ENCODE data around the gene SND1.

Gene SND1

DNA sequence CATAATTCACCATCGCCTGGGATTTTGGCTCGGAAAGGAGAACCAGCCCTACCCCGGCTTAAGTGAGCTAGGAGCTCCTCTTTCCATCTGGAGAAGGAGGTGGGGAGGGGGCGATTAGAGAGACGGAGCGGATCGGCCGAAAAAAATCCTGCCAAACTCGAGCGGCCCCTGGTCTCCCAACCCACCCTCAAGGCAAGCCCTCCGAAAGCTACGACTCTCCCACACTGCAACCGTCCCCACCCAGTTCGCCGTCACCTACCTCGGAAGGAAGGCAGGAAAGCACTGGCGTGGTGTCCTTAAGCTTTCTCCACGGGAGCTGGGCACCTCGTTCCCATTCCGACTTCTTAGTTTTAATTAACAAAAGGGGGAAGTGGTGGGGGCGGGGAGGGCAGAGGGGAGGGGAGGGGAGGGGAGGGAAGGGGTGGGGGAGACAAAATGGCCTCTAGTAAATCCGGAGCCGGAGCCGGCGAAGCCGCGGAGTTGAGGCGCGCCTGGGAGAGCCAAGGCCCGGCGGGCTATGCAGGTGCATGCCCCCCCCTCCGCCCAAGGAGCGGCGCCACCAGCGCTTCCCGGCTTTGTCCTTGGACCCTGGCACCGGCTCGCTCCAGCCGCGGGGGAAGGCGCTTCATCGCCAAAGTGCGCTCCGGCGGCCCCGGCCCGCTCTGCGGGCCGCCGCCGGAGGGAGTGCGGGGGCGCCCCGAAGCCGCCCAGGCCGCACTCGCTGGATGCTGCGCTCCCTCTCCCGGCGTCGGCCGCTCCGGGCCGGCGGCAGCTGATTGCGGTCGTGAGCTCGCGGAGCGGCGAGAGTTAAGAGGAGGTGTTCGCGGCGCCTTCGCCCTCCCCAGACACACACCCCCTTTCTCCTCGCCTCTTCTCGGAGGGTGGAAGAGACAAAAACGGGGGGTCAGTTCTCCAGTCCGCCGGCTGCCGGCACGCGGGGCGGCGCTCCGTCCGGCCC, 378.9 kb downstream of the SND1 start, which contains the start of gene LRRC4:
TSS of gene LRRC4 (minus strand) at position 784 of the 958 bp plus-strand sequence. CDS start 797 bp downstream, outside the sequence.
- DNase-seq = no peak

DNA sequence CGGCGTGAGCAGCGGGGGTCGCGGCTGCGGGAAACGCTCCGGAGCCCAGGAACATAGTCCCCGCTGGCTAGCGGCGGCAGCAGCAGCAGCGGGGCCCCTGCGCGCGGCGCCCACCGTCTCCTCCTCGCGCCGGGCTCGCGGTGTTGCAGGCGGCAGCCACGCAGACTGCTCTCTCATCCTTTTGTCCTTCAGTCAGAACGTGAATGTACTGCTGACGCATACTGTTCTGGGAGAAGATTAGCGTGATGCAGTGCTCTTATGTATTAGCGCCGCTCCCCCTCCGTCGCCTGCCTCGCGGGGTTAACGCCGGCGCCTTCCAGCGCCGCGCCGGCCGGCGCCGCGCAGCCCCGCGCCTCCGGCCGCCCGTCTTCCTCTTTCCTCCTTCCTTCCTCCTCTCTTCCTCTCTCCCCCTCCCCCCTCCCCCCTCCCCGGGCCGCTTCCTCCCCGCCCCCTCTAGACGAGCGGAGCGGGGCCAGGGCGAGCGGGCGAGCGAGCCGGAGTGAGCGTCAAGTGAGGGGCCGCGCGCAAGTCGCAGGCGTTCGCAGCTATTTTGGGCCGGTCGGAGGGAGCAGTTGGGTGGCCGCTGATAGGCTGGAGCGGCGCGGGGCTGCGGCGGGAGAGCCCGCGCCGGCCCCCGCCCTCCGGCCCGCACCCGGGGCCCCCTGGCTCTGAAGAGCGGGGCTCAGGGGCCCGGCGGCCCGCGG, 380.1 kb downstream of the SND1 start:
- no peak for DNase-seq

DNA sequence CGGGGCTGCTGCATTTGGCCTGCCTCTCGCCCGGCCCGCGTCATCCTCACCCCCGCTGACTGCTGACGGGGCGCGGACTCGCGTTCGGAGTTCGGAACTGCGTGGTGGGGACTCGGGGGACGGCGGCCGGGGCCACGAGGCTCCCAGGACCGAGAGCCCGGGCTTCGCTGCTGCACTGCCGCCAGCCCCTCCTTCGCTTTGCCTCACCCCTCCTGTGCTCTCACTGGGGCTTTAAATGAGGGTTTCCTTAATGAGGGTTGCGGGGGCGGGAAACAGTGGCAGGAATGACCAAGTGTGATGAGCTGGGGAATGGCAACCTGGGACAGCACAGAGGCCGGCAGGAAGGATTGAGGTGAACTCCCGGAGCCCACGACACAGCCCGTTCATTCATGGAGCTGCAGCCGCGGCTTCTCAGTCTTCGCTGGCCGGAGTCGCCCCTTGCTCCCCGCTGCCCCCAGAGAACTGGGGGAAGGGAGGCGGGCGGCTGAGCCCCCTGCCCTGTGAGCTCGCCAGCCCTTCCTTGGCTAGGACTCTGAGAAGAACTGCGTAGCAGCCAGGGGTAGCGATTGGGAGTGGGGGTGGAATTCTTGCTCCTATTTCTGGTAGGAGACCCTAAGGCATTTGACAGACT, 380.7 kb downstream of the SND1 start:
- DNase-seq = no peak

DNA sequence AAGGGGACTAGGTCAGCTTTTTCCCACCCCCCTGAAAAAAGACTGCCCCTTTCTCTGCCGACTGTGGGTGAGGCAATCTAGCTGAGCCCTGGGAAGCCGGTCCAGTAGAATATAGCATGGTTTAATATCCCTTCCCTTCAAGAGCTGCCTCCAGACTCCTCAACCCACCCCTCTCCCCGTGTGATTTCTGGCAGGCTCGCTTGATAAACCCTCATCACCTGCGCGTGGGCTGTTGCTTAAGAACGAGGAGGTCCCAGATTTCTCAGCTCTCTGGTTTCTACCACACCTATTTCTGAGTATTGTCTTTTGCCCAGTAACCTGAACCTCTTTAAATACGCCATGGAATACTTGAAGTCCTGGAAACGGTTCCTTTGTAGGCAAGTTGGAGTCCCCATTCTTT, 381.3 kb downstream of the SND1 start:
- DNase-seq = no peak

DNA sequence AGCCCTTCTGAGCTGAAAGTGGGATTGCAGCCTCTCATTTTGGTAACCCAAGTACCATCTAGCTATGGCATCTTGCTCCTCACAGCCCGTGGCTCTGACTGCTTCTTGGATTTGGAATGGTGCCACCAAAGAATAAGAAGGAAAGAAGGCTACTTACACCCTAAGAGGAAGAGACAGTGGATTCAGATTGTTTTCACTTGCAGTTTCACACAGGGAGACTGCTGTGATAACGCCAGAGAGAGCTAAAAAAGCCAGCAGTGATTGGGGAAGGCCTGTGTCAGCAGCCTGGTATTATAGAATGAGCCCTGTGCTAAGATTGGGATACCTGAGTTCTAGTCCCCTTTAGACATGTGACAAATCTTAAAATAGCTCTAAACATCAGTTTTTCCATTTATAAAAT, 382.8 kb downstream of the SND1 start:
- DNase-seq = no peak

DNA sequence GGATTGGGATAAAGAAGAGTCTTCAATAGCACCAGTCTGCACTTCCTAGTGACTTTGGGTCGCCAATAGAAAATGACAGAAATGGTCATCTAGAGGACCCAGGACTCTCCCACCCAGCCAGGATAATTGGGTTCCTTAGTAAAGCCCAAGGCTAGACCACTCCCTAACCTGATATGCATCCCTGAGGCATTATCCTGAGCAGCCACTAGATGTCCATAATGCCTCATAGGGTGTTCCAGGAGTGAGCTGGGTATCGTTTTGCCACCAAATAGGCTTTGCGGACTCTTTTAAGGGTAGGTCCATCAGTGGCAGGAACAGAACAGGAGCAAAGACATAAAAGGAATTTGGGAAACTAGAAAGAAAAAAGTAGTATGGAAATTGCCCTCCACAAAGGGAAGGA, 383.7 kb downstream of the SND1 start:
- DNase-seq = peak in 1 of 2 experiments; percentile 33

DNA sequence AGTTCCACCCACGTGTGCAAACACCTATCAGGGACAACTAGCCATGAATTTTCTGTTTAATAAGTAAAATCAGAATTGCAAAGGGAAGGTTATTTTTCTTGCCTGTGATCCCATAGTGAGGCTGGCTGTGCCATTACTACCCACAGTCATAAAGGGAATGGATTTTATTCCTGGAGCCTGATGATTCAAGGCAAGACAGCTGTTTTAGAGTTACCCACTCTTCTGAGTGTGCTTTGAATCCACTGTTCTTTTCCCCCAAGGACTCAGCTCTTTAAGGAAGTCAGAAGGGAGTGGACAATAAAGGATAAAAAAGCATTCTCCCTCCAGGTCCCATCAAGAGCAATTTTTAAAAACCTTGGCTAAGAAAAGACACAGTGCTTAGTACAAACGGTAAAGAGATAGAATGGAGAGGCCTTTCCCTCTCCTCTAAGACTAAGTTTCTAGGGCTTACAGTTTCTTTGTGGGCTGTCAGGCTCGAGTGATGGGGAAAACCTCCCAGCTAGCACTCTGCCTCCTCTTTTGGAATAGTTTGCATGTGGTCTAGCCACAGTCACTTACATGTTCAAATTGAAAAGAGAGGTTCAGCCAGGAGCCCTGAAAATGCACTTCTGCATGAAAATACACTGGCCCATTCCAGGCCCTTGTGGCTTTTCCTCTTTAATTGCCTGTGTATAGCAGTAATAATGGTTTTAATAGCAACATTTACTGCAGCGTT, 384.4 kb downstream of the SND1 start:
- DNase-seq = no peak

DNA sequence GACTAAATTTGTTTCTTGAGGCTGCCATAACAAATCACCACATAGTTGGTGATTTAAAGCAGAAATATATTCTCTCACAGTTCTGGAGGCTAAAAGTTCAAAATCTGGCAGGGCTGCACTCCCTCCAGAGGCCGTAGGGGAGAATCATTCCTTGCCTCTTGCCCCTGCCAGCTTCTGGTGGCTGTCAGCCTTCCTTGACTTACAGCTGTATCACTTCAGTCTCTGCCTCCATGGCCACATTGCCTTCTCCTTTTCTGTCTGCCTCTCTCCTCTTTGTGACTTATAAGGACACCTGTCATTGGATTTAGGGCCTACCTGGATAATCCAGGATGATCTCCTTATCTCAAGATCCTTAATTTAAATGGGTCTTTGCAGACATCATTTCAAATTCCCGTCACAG, 385.1 kb downstream of the SND1 start:
- DNase-seq = no peak

DNA sequence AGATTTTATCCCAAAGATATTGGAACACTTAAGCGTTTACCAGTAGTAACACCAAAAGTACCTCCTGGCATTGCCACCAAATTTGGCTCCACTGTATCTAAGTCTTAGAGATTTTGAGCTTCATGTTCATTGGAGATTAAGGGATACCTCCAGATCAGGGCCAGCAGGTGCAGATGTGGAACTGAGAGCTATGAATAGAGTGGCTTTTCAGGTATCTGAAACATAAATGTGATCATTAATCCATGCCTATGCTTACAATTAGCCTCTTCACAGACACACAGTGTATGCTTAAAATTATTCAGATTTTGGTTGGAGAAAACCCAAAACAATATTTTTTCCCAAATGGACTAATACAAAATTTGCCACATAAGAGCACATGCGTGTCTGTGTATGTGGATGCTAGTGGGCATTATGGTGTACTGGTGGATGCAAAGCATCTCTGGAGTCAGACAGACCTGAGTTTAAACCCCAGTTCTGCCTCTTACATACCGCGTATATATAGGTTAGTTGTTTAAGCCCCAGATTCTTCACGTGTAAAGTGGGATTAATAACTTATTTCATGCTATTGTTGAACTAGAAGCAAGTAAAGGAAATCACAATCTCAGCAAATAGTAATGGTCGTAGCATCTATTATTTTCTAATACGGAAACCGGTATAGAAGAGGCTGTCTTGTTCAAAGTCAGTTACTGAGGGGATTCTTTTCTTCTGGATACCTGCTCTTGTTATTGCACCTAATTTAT, 386.1 kb downstream of the SND1 start:
- DNase-seq = no peak

DNA sequence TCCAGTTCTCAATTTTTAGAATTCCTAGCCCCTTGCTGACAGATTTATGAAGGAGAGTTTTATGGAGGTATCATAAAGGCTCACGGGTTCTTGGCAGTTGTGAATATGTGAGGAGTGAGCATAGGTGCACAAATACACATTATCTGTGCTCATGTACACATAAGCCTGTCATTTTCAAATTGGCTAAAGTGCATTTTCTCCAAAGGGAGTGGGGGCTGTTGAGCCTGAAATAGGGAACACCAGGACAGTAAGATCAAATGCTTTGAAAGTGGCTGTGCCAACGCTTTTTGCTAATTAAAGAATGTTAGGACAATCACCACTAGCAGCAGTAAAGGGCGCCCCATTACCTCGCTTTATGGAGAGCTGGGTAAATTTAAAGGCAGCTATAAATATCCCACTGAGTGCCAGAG, 387.6 kb downstream of the SND1 start:
- no peak for DNase-seq

DNA sequence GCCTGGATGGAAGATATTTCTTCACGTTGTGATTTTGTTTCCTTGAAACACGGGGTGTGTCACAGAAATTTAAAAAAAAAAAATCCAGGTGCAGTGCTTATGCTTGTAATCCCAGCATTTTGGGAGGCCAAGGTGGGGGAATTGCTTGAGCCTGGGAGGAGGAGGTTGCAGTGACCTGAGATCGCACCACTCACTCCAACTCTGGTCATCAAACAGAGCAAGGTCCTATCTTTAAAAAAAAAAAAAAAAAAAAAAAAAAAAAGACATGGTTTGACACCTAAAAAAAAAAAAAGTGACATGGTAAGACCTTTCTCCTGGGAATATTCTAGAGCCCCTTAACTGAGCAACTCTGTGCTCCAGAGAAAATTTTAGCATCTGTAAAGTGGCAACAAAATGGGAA, 388.2 kb downstream of the SND1 start:
- no peak for DNase-seq

DNA sequence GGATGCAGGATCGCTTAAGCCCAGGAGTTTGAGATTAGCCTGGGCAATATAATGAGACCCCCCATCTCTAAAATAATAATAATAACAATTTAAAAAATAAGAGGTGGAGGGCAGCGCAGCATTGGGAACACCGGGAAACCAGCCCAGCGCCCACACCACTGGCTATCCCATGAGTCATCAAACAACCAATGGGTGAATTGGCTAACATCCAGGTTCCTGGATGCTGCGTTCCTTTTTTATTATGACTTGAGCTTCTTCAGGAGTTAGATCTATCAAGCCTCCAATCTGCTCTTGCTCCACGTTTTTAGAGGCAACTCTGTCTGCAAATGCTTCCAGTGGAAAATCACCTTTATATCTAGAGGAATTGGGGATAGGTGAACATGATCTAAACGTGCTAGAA, 389.2 kb downstream of the SND1 start:
- peak in 1 of 2 experiments; percentile 13 for DNase-seq

DNA sequence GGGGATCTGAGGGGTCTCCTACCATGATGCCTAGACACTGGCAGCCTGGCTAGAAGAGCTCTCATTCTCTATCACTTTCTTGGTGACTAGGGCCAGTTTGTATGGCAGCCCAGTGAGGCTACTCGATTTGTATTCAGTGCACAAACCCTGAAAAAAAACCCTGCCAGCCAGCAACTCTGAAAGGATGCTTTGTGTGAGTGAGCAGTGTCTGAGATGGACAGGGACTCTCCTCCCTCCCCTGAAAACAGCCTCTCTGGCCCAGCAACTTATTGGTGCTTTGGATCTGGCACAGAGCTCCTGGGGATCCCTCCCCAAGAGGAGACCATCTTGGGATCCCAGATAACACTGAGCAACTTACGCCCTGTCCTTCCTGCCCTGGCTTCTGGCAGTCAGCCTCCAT, 390.0 kb downstream of the SND1 start:
- DNase-seq = no peak

DNA sequence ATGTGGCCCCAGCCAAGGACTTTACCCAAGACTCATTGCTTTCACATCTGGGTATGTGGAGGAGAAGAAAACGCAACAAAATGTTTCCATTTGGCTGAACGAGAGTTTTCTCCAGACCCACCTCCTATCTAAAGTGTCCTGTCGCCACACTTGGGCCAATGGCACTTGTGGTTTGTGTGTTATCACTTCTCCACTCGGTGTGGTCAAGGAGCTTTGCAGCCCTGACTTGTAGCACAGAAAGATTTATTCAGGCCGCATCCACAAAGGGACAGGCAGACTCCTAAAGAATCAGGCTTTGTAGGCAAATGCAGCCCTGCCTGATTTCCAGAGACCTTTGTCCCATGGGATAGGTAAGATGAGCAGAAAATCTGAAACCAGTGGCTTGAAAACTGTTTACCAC, 392.1 kb downstream of the SND1 start:
- DNase-seq = no peak

DNA sequence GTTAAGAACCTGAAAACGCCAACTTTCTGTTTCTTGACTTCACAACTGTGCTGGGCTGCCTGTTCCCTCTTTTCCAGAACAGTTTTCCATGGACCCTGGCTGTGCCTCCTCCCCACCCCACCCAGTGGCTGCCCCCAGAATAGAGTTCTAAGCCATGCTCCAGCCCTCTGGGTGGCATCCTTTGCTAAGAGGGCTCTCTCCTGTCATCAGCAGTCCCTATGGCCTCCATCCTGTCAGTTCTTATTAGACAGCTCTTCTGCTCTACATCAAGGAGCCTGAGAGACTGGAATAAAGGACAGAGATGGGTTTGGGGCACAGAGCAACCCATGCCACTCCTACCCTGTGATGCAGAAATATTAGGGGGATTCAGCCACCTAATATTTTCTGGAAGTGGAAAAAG, 393.2 kb downstream of the SND1 start:
- no peak for DNase-seq

DNA sequence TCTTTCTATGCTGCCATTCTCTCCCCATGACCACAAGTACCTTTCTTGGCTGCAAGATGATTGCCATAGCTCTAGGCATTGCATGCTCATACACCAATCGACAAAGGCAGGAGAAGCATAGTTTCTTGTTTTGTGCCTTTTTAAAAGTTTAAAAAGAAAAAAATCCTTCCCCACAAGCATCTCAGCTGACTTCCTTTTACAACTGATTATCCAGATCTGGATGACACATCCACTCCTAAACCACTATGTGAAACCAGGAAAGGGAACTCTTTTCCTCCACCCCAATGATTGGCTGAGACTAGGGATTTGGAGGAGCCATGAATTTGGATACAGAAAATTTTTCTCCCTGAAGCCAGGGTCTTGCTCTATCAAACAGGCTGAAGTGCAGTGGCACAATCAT, 393.8 kb downstream of the SND1 start:
- no peak for DNase-seq

DNA sequence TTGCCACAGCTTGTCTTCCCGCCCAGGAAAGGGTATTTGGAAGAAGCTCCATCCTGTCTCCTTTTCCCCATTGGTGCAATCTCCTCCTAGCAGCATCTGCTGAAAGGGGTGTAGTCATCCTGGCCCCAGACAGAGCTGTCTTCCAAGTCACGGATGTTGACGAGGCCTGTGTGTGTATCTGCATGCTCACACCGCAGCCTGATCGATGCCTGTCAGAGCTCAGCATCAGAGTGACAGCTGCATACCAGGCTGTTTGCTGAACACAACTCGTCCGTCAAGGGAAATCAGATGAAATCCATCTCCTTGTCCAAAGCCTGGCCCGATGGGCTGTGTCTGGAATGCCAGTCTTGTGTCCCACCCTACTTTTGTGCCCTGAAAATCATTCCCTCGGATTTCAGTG, 400.4 kb downstream of the SND1 start:
- no peak for DNase-seq

DNA sequence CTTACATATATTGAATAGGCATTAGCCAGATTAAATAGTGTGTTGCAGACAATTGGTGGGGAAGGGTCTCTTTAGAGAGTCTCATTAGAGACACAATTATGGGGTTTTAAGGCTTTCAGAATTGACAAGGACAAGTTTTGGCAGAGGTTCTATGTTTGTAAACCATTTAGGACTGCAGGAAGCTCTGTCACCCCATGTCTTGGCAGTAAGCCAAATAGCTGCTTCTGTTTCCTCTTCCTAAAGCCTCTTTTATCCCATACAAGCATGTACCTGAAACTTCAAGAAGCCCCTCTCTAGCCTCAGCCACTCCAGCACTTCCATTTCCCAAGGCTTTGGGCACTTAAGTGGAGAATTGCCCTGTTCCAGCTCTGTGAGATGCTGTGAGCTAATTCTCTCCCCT, 401.0 kb downstream of the SND1 start:
- DNase-seq = peak; percentile 4 to 22

DNA sequence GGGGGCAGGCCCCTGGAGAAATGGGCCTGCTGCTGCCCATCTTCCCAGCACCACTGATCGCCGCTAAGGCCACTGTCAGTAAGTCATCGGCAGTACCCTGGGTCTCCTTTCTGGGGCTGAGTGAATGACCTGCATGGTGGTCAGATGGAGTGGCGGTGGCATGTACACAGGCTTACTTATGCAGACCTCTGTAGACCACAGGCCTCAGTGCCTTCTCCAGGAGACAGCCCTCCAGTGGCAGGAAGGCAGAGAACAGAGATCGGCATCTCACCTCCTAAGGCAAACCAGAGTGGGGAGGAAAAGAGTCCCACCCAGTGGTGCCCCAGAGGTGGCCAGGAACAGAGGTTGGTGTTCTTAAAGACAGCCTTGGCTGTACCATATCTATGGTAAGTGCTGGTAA, 402.0 kb downstream of the SND1 start:
- no peak for DNase-seq

DNA sequence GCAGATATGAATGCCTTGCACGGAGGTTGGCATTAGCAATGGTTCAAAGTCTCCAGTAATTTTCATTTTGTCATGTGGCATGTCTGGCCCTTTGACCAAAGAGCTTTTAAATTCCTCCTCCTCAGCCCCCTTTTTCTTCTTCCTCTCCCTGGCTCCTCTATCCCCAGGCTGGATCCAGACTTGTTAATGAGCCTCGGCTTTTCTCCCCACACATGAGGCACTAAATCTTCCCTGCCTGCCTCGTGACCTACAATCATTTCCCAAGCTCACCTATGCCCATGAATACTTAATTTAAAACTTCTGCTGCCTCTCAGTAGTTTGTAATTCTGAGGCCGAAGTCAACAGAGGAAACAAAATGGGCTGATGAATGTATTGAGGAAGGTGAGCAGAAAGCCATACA, 402.5 kb downstream of the SND1 start:
- no peak for DNase-seq

DNA sequence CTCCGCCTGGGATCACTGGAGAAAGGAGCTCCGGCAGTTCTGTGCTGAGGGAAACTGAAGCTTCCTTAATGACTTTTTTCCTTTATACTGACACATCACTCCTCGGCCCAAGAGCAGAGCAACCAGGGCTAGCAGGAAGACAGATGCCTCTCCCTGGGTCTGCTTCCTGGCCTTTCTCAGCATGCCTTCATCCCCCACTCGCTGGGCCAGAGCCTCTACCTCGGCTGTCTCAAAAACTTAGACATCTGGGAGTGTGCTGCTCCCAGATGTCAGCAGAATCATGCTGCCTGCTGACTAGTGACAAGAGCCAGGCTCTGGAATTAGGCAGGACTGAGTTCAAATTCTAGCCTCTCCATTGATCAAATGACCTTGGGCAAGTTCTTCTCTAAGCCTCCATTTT, 403.6 kb downstream of the SND1 start:
- no peak for DNase-seq

DNA sequence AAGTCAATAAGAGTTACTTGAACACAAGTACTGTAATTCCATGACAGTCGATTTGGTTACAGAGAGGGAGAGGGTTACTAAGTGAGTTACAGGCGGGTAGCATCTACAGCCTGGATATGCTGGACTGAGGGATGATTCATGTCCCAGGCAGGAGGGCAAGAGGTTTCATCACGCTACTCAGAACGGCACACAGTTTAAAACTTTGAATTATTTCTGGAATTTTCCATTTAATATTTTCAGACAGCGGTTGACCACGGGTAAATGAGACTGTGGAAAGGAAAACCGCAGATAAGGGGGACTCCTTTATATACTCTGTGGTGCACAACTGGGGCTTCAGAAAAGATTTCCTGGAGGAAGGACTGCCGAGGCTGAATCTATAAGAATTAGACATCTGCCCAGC, 404.9 kb downstream of the SND1 start:
- no peak for DNase-seq

Measured in NCI-H446 (cell line).